Uterus (tissue), 4 donors: Measurements from ENCODE around the gene GRIK1. TPM values are rescaled to one million over a fixed set of nuclear protein-coding genes. Genes with fewer than 3 reads are reported as not detected.
A peak's percentile ranks its signal among the peaks of the same experiment; 100 is the strongest.

ENCODE experiments used
- DNase-seq, 2 donors: peaks; one replicate each; pipeline ENCODE4 v3.0.0-alpha.2; 2019 to 2020
- H3K27ac ChIP-seq, 2 donors: fragments of 200-600 bp; sonication (generic); 1 replicate in 1 of 2; 2 replicates in 1 of 2; pipeline ENCODE4 v1.5.1; 2016 to 2018
- H3K27me3 ChIP-seq, 2 donors: fragments of 200-600 bp; sonication (generic); one replicate each; pipeline ENCODE4 v1.5.1; 2018 to 2019; ENCODE audit warnings: control low read depth in 1 of 2
- H3K36me3 ChIP-seq, 2 donors: fragments of 200-600 bp; sonication (generic); one replicate each; pipeline ENCODE4 v1.5.1; 2019; ENCODE audit warnings: control low read depth in 1 of 2
- H3K4me1 ChIP-seq, 2 donors: fragments of 200-600 bp; sonication (generic); one replicate each; pipeline ENCODE4 v1.5.1; 2018 to 2019; ENCODE audit warnings: control low read depth in 1 of 2
- H3K4me3 ChIP-seq, 2 donors: fragments of 200-600 bp; sonication (generic); 1 replicate in 1 of 2; 2 replicates in 1 of 2; pipeline ENCODE4 v1.5.1; 2018 to 2019; ENCODE audit warnings: mild to moderate bottlenecking in 1 of 2
- H3K9me3 ChIP-seq, 2 donors: fragments of 200-600 bp; sonication (generic); one replicate each; pipeline ENCODE4 v1.5.1; 2019; ENCODE audit warnings: control low read depth in 1 of 2
- CTCF ChIP-seq, 4 experiments: fragments of 200-600 bp in 2 of 4; fragments of 450-650 bp in 2 of 4; sonication (generic) in 2 of 4; IDR thresholded peaks; one replicate each; pipeline ENCODE4 v1.5.1; 2016 to 2019; ENCODE audit warnings: antibody characterized with exemption in 4 of 4, mild to moderate bottlenecking in 2 of 4, moderate library complexity in 1 of 4
- POLR2A ChIP-seq, 2 donors: fragments of 450-650 bp; IDR thresholded peaks; one replicate each; pipeline ENCODE4 v1.6.1; 2016; ENCODE audit warnings: antibody characterized with exemption in 2 of 2, mild to moderate bottlenecking in 1 of 2, moderate library complexity in 1 of 2
- intact Hi-C: fragments of 100-400 bp; cut with DNase I; formaldehyde crosslinking; loops from one replicate; pipeline ENCODE4 v1.15.1; 2023; ENCODE audit warnings: low total_unique reads
- total RNA-seq, 4 donors: library from RNA; depleted of rRNA in 3 of 4; stranded (reverse); fragments of >200 nt in 3 of 4; gene quantifications; one replicate each; pipeline versions ENCODE4 v1.1.0 to v1.2.4, GENCODE V29; 2014 to 2023
- donor health status: DM: yes; HTN: yes; CAD: no.

The GRIK1 gene
- total RNA-seq, 4 donors from 2014 or later = 0.12 to 4.1 TPM; not detected in 2

GRCh38 chr21:29581393-29581792 lies 358.4 kb downstream of the GRIK1 start:
- Histone ChIP-seq H3K27me3 (no peaks in the 10 kb centered on the region), H3K9me3 (no peaks in the 10 kb centered on the region), H3K36me3 (no peaks in the 10 kb centered on the region), H3K4me1 (no peaks in the 10 kb centered on the region), H3K27ac (no peak overlapping the region), H3K4me3 (no peak overlapping the region)
- intact Hi-C loops = no loop called here
- TF ChIP-seq CTCF (IDR thresholded peaks at IDR 0.05) = no peak
- no peak for TF ChIP-seq POLR2A (IDR thresholded peaks at IDR 0.05)
- no peak for DNase-seq

- no peaks in the 10 kb centered on the region for H3K27me3 ChIP-seq
- intact Hi-C loops = no loop called here
- no peaks in the 10 kb centered on the region for H3K4me1 ChIP-seq
- no peak for DNase-seq
- H3K36me3 ChIP-seq = no peaks in the 10 kb centered on the region
- H3K27ac ChIP-seq = no peak overlapping the region
- no peak for TF ChIP-seq POLR2A (IDR thresholded peaks at IDR 0.05)
- no peak for TF ChIP-seq CTCF (IDR thresholded peaks at IDR 0.05)
- no peak overlapping the region for H3K4me3 ChIP-seq
- H3K9me3 ChIP-seq = no peaks in the 10 kb centered on the region
Observed at GRCh38 chr21:29580732-29581285, 359.0 kb downstream of the GRIK1 start.

DNA sequence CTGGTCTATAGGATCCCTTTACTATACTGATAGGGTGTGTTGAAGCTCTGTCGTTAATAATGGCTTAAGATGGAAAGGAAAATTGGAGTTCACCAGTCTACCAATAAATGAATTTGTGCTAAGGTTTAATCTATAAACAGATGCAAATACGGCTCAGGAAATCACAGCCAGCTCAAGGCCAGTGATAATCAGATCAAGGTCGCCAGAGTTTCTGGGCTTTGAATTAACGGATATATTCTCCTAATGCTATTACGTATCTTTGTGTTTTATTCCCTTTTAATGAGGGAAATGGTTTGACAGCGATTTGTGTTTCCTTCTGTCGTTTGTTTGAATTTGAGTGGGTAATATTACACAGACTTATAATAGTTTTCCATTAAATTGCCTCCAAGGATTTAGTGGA lies 361.5 kb downstream of the GRIK1 start:
- intact Hi-C loops = no loop called here
- Histone ChIP-seq H3K27ac (no peak overlapping the region), H3K4me3 (no peak overlapping the region), H3K27me3 (no peaks in the 10 kb centered on the region), H3K9me3 (no peaks in the 10 kb centered on the region), H3K4me1 (no peaks in the 10 kb centered on the region), H3K36me3 (no peaks in the 10 kb centered on the region)
- no peak for DNase-seq
- TF ChIP-seq POLR2A (IDR thresholded peaks at IDR 0.05) (no peak), CTCF (IDR thresholded peaks at IDR 0.05) (no peak)

DNA sequence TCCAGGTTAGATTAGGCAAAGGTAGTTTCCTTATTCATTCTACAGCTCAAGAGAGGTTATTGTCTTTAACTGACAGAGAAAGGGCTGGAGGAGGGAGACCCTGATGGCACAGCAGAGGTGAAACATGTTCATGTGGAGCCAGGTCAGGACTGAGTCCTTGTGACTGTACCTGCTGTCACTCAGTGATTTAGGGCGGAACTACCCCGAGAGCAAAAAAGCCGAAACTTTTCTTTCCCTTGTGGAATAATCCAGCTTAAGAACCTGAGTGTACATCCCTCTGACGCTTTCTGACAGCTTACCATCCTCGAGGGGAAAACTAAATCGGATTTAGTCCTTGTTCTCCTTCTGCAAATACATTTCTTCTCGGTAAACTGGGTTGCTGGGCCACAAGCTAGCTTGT lies 367.8 kb downstream of the GRIK1 start:
- no peaks in the 10 kb centered on the region for H3K9me3 ChIP-seq
- no peaks in the 10 kb centered on the region for H3K4me1 ChIP-seq
- H3K4me3 ChIP-seq = no peak overlapping the region
- DNase-seq = no peak
- intact Hi-C loops = no loop called here
- no peak overlapping the region for H3K27ac ChIP-seq
- H3K27me3 ChIP-seq = no peaks in the 10 kb centered on the region
- no peaks in the 10 kb centered on the region for H3K36me3 ChIP-seq
- TF ChIP-seq POLR2A (IDR thresholded peaks at IDR 0.05) (no peak), CTCF (IDR thresholded peaks at IDR 0.05) (no peak)

- no peak for DNase-seq
- TF ChIP-seq CTCF (IDR thresholded peaks at IDR 0.05) (no peak), POLR2A (IDR thresholded peaks at IDR 0.05) (no peak)
- no peaks in the 10 kb centered on the region for H3K9me3 ChIP-seq
- H3K4me1 ChIP-seq = no peaks in the 10 kb centered on the region
- intact Hi-C loops = no loop called here
- no peaks in the 10 kb centered on the region for H3K27me3 ChIP-seq
- H3K4me3 ChIP-seq = no peak overlapping the region
- H3K36me3 ChIP-seq = no peaks in the 10 kb centered on the region
- H3K27ac ChIP-seq = peak overlapping the region in 1 of 2 donors; percentile 18
Observed at GRCh38 chr21:29568020-29568697, 371.6 kb downstream of the GRIK1 start.
